Activated CD4-positive, CD25-positive, alpha-beta regulatory T cell treated with anti-CD3 and anti-CD28 coated beads, Interleukin-2, amount 50 U/mL, for 72 hours (primary cell): Measurements from ENCODE around the gene UBALD1.
"Not testable (repeated sequence)": the region's sequence is repeated elsewhere in the genome, so short reads cannot be mapped to it uniquely, and the experiment has no call there.

Experiments
- DNase-seq: peaks from one replicate; pipeline ENCODE4 v3.0.0; 2021

The UBALD1 gene

GRCh38 chr16:4593086-4593485 lies 21.6 kb downstream of the UBALD1 start:
- no peak for DNase-seq

- DNase-seq = no peak
Measured at GRCh38 chr16:4591706-4592470, 22.8 kb downstream of the UBALD1 start.

GRCh38 chr16:4591191-4591590 lies 23.5 kb downstream of the UBALD1 start:
- no peak for DNase-seq

- no peak for DNase-seq
Measured at GRCh38 chr16:4588961-4589360, 25.7 kb downstream of the UBALD1 start.

GRCh38 chr16:4588386-4588785 lies 26.3 kb downstream of the UBALD1 start:
- no peak for DNase-seq

- no peak for DNase-seq
Measured at GRCh38 chr16:4586291-4586690, 28.4 kb downstream of the UBALD1 start.

- no peak for DNase-seq
Measured at GRCh38 chr16:4583906-4584305, 30.8 kb downstream of the UBALD1 start.

GRCh38 chr16:4580250-4580649 lies 34.4 kb downstream of the UBALD1 start:
- DNase-seq = no peak

GRCh38 chr16:4578961-4579530 lies 35.6 kb downstream of the UBALD1 start:
- DNase-seq = no peak

GRCh38 chr16:4576008-4576407 lies 38.7 kb downstream of the UBALD1 start:
- DNase-seq = no peak

GRCh38 chr16:4574919-4575705 lies 39.6 kb downstream of the UBALD1 start:
- no peak for DNase-seq

- DNase-seq = not testable (repeated sequence)
Measured at GRCh38 chr16:4573926-4574325, 40.8 kb downstream of the UBALD1 start.

GRCh38 chr16:4572715-4573114 lies 42.0 kb downstream of the UBALD1 start:
- DNase-seq = no peak

- DNase-seq = no peak
Measured at GRCh38 chr16:4570688-4571321, 43.9 kb downstream of the UBALD1 start.

- no peak for DNase-seq
Measured at GRCh38 chr16:4570086-4570485, 44.6 kb downstream of the UBALD1 start.

- no peak for DNase-seq
Measured at GRCh38 chr16:4566144-4566543, 48.5 kb downstream of the UBALD1 start.

- DNase-seq = no peak
Measured at GRCh38 chr16:4564661-4565267, 49.9 kb downstream of the UBALD1 start.

- DNase-seq = no peak
Measured at GRCh38 chr16:4561596-4561995, 53.1 kb downstream of the UBALD1 start.
